Loucy (cell line): Measurements from ENCODE around the gene DISC1.

Source experiments
- CTCF ChIP-seq: fragments of 200-600 bp; sonication (generic); conservative IDR thresholded peaks from 2 replicates; pipeline ENCODE4 v1.5.1; 2014; ENCODE audit warnings: mild to moderate bottlenecking, antibody characterized with exemption, low read length
- EZH2phosphoT487 ChIP-seq: fragments of 200-600 bp; IDR thresholded peaks from 2 replicates; pipeline ENCODE4 v1.6.1; 2018; ENCODE audit warnings: antibody characterized with exemption, mild to moderate bottlenecking, moderate library complexity, borderline replicate concordance

- TF ChIP-seq EZH2phosphoT487 = no peak
- no peak for TF ChIP-seq CTCF
Measured at GRCh38 chr1:231962636-231963035, 336.0 kb downstream of the DISC1 start.
